IPS-20b (cell line): ENCODE measurements around the gene LUZP1.

Experiments
- H3K27ac ChIP-seq: one replicate; pipeline ENCODE4 v1.5.1; 2013; ENCODE audit warnings: low read length
- H3K27me3 ChIP-seq: 2 replicates; pipeline ENCODE4 v1.6.1; 2013; ENCODE audit warnings: mild to moderate bottlenecking, low read length, inconsistent platforms; ENCODE audit not compliant: insufficient read depth
- H3K36me3 ChIP-seq: 2 replicates; pipeline ENCODE4 v1.6.1; 2013; ENCODE audit warnings: low read depth, mild to moderate bottlenecking, inconsistent platforms, low read length, moderate library complexity; ENCODE audit not compliant: insufficient read depth
- H3K4me1 ChIP-seq: 2 replicates; pipeline ENCODE4 v1.6.1; 2013; ENCODE audit warnings: mild to moderate bottlenecking, control low read depth, inconsistent platforms, low read length, moderate library complexity; ENCODE audit not compliant: insufficient read depth
- H3K4me3 ChIP-seq: 2 replicates; pipeline ENCODE4 v1.5.1; 2013; ENCODE audit warnings: mild to moderate bottlenecking, low read length, inconsistent platforms
- H3K9ac ChIP-seq: 2 replicates; pipeline ENCODE4 v1.6.1; 2013; ENCODE audit warnings: low read depth, mild to moderate bottlenecking, inconsistent platforms, low read length, moderate library complexity
- H3K9me3 ChIP-seq: 2 replicates; pipeline ENCODE4 v1.6.1; 2013; ENCODE audit warnings: mild to moderate bottlenecking, low read depth, low read length, inconsistent platforms; ENCODE audit not compliant: insufficient read depth

LUZP1 gene

GRCh38 chr1:23122023-23122748 is 46.5 kb downstream of the LUZP1 start:
- Histone ChIP-seq H3K9me3 (no peaks in the 10 kb centered on the region), H3K27me3 (no peaks in the 10 kb centered on the region), H3K27ac (no peak overlapping the region), H3K4me3 (no peak overlapping the region), H3K4me1 (peaks cover 9% of the 10 kb centered on the region), H3K9ac (no peak overlapping the region), H3K36me3 (no peaks in the 10 kb centered on the region)

- Histone ChIP-seq H3K4me3 (no peak overlapping the region), H3K4me1 (peaks cover 9% of the 10 kb centered on the region), H3K27me3 (no peaks in the 10 kb centered on the region), H3K36me3 (no peaks in the 10 kb centered on the region), H3K27ac (no peak overlapping the region), H3K9me3 (no peaks in the 10 kb centered on the region), H3K9ac (no peak overlapping the region)
Measured at GRCh38 chr1:23120383-23120782, 48.3 kb downstream of the LUZP1 start.

GRCh38 chr1:23118957-23119792 is 49.5 kb downstream of the LUZP1 start:
- H3K4me1 ChIP-seq, result peaks cover 9% of the 10 kb centered on the region
- no peak overlapping the region for H3K9ac ChIP-seq
- no peak overlapping the region for H3K27ac ChIP-seq
- no peaks in the 10 kb centered on the region for H3K9me3 ChIP-seq
- H3K27me3 ChIP-seq, result no peaks in the 10 kb centered on the region
- H3K36me3 ChIP-seq, result no peaks in the 10 kb centered on the region
- H3K4me3 ChIP-seq, result no peak overlapping the region

GRCh38 chr1:23118407-23118806 is 50.2 kb downstream of the LUZP1 start:
- Histone ChIP-seq H3K27me3 (no peaks in the 10 kb centered on the region), H3K36me3 (no peaks in the 10 kb centered on the region), H3K9me3 (no peaks in the 10 kb centered on the region), H3K4me3 (no peak overlapping the region), H3K9ac (no peak overlapping the region), H3K4me1 (peaks cover 10% of the 10 kb centered on the region), H3K27ac (no peak overlapping the region)

- Histone ChIP-seq H3K9me3 (no peaks in the 10 kb centered on the region), H3K9ac (no peak overlapping the region), H3K4me3 (no peak overlapping the region), H3K27ac (no peak overlapping the region), H3K4me1 (0 out of 2 replicates have a peak, but pooled peaks cover 5% of the 10 kb centered on the region), H3K36me3 (no peaks in the 10 kb centered on the region), H3K27me3 (no peaks in the 10 kb centered on the region)
Measured at GRCh38 chr1:23116921-23117699, 51.5 kb downstream of the LUZP1 start.

- Histone ChIP-seq H3K4me1 (0 out of 2 replicates have a peak, but pooled peaks cover 5% of the 10 kb centered on the region), H3K36me3 (no peaks in the 10 kb centered on the region), H3K27me3 (no peaks in the 10 kb centered on the region), H3K4me3 (no peak overlapping the region), H3K9me3 (no peaks in the 10 kb centered on the region), H3K27ac (no peak overlapping the region), H3K9ac (no peak overlapping the region)
Measured at GRCh38 chr1:23116216-23116836, 52.3 kb downstream of the LUZP1 start.

GRCh38 chr1:23114424-23115079 is 54.1 kb downstream of the LUZP1 start:
- no peak overlapping the region for H3K9ac ChIP-seq
- no peaks in the 10 kb centered on the region for H3K27me3 ChIP-seq
- H3K4me1 ChIP-seq, result 0 out of 2 replicates have a peak, but pooled peaks cover 5% of the 10 kb centered on the region
- no peak overlapping the region for H3K27ac ChIP-seq
- no peaks in the 10 kb centered on the region for H3K9me3 ChIP-seq
- no peaks in the 10 kb centered on the region for H3K36me3 ChIP-seq
- H3K4me3 ChIP-seq, result no peak overlapping the region

GRCh38 chr1:23111600-23112535 is 56.8 kb downstream of the LUZP1 start:
- H3K27ac ChIP-seq, result no peak overlapping the region
- H3K36me3 ChIP-seq, result peaks cover 16% of the 10 kb centered on the region
- no peak overlapping the region for H3K9ac ChIP-seq
- H3K9me3 ChIP-seq, result no peaks in the 10 kb centered on the region
- H3K27me3 ChIP-seq, result no peaks in the 10 kb centered on the region
- H3K4me1 ChIP-seq, result 0 out of 2 replicates have a peak, but pooled peaks cover 5% of the 10 kb centered on the region
- no peak overlapping the region for H3K4me3 ChIP-seq

GRCh38 chr1:23110391-23110790 is 58.3 kb downstream of the LUZP1 start:
- H3K9me3 ChIP-seq, result no peaks in the 10 kb centered on the region
- no peaks in the 10 kb centered on the region for H3K27me3 ChIP-seq
- H3K27ac ChIP-seq, result no peak overlapping the region
- H3K9ac ChIP-seq, result no peak overlapping the region
- H3K4me1 ChIP-seq, result 0 out of 2 replicates have a peak, but pooled peaks cover 5% of the 10 kb centered on the region
- H3K4me3 ChIP-seq, result no peak overlapping the region
- peaks cover 31% of the 10 kb centered on the region for H3K36me3 ChIP-seq

- Histone ChIP-seq H3K36me3 (peaks cover 33% of the 10 kb centered on the region), H3K9ac (no peak overlapping the region), H3K4me3 (no peak overlapping the region), H3K27me3 (no peaks in the 10 kb centered on the region), H3K27ac (no peak overlapping the region), H3K9me3 (no peaks in the 10 kb centered on the region), H3K4me1 (0 out of 2 replicates have a peak, but pooled peaks cover 2% of the 10 kb centered on the region)
Measured at GRCh38 chr1:23108918-23109533, 59.6 kb downstream of the LUZP1 start.
